Embryonic facial prominence (tissue), 1 donor: ENCODE measurements around the gene HSPBAP1.
"Not testable (repeated sequence)": the region's sequence is repeated elsewhere in the genome, so short reads cannot be mapped to it uniquely, and the experiment has no call there.

Experiments used
- DNase-seq: peaks from one replicate; pipeline ENCODE4 v3.0.0-alpha.2; 2016; ENCODE audit errors: extremely low spot score

Gene HSPBAP1

DNA sequence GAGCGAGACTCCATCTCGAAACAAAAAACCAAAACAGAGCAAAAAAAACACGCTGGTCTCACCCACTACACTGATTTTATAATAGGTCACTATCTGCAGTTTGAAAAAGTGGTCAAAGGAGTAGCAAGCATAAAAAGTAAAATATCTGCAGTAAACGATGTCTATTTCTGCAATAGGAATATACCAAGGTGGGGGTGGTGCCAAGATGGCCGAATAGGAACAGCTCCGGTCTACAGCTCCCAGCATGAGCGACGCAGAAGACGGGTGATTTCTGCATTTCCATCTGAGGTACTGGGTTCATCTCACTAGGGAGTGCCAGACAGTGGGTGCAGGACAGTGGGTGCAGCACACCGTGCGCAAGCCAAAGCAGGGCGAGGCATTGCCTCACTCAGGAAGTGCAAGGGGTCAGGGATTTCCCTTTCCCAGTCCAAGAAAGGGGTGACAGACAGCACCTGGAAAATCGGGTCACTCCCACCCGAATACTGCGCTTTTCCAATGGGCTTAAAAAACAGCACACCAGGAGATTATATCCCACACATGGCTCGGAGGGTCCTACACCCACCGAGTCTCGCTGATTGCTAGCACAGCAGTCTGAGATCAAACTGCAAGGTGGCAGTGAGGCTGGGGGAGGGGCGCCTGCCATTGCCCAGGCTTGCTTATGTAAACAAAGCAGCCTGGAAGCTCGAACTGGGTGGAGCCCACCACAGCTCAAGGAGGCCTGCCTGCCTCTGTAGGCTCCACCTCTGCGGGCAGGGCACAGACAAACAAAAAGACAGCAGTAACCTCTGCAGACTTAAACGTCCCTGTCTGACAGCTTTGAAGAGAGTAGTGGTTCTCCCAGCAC, 60.7 kb downstream of the HSPBAP1 start:
- DNase-seq = not testable (repeated sequence)

DNA sequence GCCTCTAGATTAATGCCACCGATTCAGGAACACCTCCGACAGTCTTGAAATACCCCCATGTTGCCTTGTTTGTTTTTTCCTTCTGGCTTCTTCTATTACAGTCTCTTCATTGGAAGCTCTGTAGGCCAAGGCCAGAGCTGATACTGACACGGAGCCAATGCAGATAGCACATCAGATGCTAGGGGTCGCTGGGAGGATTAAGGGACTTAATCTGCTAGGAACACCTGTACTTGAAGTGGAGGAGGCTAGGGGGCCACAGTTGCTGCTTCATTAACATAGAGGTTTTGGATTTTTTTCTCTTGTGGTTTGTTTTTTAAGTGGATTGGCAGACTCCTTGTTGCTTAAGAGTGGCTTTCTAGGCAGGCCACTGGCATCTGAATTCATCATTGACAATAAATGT, 63.4 kb downstream of the HSPBAP1 start:
- DNase-seq = no peak

DNA sequence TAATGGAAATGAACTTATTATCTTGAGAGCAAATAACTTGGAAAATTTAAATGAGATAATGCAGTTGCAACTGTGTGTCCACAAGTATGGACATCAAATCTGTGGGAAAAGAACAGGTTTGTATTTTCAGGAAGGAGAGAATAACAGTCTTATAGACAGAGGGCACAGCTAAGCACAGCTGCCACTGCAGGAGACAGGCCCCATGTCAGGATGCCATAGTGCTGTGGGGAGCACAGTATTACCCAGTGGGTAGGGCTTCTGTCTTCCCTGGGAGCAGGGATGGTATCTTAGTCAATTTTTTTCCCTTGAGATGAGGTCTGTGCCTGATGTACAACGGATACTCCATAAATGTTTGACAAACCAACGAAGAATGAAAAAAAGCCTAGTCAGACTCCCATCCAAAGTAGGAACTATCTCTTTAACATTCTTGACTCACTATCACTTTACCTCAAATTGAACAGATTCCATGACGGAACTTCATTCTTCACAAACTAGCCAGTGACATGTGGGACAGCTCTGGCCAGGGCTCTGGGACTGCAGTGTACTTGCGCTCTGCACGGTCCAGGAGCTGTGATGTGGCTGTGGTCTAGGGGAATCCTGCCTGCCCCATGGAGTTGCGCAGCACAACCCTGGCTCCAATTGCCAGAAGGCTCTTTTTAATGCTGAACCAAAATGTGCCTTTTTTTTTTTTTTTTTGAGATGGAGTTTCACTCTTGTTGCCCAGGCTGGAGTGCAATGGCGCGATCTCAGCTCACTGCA, 64.7 kb downstream of the HSPBAP1 start:
- no peak for DNase-seq

DNA sequence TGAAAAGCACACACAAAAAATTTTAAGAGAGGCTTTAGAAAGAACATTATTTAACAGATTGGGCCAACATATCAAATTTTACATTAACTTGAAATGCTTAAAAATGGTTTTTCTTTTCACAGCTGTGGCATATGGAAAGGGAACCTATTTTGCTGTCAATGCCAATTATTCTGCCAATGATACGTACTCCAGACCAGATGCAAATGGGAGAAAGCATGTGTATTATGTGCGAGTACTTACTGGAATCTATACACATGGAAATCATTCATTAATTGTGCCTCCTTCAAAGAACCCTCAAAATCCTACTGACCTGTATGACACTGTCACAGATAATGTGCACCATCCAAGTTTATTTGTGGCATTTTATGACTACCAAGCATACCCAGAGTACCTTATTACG, 65.4 kb downstream of the HSPBAP1 start:
- DNase-seq = no peak

DNA sequence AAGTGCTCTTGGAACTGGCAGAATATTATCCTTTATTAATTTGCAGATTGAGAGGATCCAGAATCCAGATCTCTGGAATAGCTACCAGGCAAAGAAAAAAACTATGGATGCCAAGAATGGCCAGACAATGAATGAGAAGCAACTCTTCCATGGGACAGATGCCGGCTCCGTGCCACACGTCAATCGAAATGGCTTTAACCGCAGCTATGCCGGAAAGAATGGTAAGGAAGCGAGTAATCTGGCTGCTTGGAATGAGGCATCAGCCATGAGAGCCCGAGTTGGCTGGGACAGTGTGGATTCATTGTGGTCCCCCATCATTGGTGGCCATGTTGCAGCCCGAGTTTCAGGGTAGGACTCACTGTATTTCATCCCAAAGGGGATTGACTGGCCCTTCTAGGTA, 65.9 kb downstream of the HSPBAP1 start:
- no peak for DNase-seq

DNA sequence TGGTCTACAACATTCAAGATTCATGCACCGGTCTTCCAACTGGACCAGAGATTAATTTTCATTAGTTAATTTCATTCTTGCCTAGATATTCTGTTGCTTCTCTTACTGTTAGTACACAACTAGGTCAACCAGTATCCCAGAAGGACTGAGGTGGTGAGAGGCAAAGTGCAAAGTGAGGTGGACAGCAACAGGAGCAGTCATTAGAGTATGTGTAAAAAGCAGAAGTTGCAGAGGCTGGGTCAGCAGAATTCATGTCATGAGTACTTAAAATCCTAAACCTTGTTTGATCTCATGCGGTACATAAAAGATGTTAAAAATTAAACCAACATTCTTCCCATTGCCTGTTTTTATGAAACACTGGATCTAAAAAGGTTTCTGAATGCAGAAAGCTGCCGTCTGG, 66.3 kb downstream of the HSPBAP1 start:
- no peak for DNase-seq

DNA sequence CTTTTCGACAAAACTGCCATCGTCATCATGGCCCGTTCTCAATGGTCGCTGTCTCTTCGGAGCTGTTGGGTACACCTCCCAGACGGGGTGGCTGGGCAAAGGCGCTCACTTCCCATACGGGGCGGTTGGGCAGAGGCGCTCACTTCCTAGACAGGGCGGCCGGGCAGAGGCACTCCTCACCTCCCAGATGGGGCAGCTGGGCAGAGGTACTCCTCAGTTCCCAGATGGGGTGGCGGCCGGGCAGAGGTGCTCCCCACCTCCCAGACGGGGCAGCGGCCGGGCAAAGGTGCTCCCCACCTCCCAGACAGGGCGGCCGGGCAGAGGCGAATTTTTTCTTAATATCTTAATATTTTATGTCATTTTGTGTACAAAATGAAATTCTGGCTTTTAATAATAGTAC, 68.5 kb downstream of the HSPBAP1 start:
- DNase-seq = no peak

DNA sequence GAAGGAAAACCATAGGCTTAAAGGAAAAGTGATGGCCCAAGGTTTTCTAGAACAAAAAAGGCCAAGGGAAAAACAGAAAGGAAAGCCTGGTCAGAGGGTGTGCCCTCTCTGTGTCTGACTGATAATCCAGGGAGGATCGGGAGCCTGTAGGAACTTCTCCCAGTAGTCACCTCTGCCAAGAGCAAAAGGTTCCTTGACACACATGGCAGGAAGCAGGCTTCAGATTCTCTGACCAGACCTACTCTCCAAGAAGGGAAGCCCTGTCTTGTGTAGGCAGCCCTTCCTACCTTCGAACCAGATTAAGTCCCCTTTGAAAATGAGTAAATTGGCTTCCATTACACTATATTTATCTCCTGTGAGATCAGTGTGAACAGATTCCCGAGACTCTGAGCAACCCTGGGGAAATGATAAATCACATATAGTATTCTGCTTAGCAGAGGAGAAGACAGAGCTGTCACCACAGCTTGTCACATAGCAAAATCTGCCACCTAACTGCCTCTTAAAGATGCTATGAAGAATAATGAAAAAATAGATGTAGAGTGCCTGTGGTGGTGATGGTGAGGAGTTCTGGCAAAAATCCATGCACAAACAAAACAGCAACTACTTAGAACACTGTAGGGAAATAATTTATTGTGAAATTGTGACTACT, 74.2 kb downstream of the HSPBAP1 start:
- DNase-seq = no peak

DNA sequence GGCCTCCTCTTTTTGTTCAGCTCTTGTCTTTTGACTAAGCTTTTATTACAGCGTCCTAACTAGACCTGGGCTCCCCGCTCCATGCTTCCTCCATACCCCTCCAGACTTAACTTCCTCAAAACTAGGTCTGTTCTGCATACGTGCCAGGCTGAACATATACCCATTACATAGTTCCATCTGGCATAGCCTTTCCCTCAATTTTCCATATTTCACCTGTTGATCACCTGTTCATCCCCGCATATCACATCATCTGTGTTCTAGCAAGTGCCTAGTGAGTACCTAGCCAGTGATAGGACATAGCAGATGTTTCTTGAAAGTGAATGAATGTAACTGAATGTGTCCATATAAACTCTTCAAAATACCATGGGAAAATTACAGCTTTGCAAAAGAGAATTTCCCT, 77.0 kb downstream of the HSPBAP1 start:
- DNase-seq = no peak

DNA sequence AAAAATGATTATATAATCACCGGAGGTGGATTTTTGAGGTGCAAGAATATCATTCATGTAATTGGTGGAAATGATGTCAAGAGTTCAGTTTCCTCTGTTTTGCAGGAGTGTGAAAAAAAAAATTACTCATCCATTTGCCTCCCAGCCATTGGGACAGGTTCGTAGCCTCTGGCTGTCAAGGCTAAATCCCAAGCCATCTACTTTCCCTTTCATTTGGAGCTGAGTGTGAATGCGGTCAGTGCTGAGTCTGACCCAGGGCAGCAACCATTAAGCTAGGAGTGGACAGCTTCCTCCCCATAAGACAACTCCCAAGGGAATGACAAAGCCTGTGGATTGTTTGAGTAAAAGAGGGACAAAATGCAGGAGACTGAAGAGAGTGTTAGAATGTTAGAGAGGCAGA, 79.4 kb downstream of the HSPBAP1 start:
- DNase-seq = no peak

DNA sequence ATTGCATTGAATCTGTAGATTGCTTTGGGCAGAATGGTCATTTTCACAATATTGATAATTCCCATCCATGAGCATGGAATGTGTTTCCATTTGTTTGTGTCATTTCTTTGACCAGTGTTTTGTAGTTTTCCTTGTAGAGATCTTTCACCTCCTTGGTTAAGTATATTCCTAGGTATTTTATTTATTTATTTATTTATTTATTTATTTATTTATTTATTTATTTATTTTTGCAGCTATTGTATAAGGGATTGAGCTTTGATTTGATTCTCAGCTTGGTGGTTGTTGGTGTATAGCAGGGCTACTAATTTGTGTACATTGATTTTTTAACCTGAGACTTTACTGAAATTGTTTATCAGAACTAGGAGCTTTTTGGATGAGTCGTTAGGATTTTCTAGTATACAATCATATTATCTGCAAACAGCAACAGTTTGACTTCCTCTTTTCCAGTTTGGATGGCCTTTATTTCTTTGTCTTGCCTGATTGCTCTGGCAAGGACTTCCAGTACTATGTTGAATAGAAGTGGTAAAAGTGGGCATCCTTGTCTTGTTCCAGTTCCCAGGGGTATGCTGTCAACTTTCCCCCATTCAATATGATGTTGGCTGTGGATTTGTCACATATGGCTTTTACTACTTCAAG, 82.9 kb downstream of the HSPBAP1 start:
- not testable (repeated sequence) for DNase-seq

DNA sequence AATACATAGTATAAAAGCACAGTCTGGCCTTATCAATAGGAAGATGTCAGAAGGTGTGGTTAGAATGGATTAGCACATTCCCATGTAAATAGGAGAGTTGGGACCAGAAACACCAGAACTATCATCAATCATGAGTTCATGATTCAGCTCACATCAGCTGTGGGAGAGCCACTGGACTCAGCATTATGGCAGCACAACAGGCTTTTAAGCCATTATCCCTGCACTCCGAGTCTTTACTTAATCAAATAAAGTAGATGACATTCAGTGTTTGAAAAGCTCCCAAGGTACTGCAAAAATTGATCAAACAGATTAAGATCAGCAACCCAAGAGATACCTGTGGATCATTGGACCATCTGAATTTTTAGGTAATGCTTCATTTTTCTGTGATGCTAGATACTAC, 88.3 kb downstream of the HSPBAP1 start:
- DNase-seq = no peak

DNA sequence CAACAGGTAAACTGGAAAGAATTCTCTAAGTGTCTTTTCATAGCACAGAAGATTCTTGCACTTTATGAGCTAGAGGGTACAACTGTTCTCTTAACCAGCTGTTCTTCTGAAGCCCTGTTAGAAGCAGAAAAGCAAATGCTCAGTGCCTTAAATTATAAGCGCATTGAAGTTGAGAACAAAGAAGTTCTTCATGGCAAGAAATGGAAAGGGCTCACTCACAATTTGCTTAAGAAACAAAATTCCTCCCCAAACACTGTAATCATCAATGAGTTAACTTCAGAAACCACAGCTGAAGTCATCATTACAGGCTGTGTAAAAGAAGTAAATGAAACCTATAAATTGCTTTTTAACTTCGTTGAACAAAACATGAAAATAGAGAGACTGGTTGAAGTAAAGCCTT, 93.4 kb downstream of the HSPBAP1 start:
- no peak for DNase-seq

DNA sequence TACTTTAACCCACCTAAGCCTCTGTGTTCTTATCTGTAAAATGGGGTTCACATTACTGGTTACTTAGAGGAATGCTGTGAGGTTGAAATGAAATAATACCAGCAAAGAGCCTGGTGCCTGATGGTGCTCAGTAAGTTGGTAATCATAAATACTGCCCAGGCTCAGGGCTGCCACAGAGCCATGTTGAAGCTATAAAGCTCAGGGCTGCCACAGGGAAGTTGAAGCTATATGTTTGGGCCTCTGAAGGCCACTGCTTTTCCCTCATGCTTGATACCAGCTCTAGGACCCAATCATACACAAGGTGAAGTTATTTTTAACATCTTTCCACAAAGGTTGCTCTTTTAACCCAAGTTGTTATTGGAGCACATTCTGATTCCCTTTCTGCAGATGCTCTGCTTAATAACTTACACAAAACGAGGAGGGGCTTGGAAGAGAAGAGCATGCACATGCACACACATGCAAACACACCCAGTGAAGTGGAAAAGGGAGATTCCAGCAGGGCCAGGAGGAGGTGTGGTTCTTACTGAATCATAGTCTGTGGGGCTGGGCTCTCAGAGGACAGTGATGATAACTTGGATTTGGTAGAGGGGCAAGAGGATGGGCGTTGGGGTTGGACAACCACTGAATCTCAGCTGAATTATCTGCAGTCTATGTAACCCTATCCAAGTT, 95.5 kb downstream of the HSPBAP1 start:
- no peak for DNase-seq

DNA sequence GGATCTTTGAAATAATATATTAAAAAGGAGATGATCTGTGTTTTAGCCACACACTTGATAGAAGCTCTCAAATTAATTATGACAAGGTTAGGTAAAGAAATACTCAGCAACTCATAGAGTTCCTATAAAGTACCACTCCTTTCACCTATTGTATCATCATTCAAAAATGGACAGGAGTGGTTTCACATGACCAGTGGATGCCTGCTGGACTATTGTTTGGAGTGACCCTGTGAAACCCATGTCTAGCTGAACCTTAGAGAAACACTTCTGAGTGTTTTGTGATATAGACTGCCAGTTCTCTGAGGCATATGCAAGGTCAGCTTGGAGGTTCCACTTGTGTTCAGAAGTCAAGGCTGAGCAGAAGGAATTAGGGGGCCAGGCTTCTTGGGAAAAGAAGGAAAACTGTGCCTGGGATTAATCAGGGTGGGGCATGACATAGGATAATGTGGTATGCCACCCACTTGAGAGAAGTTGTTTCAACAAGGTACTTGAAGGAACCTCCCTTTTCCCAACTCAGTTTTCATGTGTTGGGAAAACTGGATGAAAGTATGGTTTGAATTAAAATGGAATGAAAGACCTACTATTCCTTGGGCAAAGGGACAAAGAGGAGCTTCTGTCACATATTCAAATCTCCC, 97.6 kb downstream of the HSPBAP1 start:
- DNase-seq = no peak

DNA sequence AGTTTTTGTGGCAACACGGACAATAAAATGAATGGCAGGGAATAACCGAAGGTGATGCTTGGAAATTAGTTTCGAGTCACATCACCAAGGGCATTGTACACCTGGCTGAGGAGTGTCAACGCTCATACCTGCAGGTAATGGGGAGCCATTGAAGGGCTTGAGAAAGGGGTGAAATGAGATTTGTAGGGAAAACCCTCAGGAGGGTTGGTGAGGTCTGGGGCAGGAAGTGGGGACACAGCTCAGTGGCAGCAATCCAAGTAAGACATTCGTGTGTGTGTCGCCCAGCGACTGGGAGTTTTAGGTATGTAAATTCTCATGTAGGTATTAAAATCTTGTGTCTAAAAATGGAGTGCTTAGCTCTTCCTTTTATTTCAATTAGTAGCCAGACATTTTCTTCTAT, 98.7 kb downstream of the HSPBAP1 start:
- DNase-seq = no peak

DNA sequence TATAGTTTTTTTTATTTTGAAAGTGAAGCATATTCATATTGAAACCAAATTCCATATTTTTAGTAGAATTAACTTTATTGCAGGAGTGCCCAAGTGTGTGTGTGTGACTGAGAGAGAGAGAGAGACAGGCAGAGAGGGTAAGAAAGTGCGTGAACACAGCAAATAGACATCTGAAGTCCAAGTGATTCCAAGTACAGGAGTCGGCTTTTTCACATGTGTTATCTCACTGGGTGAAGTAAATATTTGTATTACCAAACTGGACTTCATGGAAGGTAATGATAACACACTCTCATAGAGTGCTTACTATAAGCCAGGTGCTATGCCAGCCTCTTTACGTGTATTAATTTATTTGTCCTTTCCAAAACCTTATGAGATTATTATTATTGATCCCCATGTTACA, 101.0 kb downstream of the HSPBAP1 start:
- no peak for DNase-seq

DNA sequence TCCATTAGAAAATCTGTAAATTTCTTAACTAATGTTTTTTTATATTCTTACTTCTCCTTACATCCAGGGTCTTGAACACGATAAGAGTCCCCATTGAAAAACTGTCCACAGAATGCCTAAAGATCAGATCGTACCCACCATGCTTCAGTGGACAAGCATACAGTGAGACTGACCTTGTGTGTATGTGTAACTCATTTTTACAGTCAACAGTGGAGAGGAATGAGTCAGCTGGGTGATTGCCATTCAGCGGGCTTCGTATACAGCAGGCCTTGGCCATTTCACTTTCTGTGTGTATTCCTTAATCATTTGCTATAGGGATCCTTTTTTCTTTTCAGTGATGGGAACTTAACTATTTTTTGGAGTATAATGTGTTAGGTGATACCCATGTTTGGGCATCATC, 102.4 kb downstream of the HSPBAP1 start:
- no peak for DNase-seq

DNA sequence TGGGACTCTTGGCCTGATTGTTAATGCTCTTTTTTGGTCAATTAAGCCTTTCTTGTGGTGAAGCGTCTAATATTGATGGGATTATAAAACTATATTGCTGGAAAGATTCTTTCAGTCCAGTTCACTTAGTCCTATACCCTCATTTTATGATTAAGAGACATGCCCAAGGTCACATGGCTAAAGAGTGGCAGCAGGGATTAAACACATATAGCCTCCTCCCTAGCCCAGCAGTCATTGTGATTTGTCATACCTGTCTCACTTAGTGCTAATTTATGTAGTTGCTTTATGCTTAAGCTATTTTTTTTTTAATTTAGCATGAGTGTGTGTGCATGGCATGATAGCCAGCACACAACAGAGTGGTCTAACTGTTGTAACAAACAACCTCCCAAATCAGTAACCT, 103.5 kb downstream of the HSPBAP1 start:
- DNase-seq = no peak
